A549 treated with Mapracorat at 1 μM for 4 hours (cell line): ENCODE results near the gene OSTN. TPM values are rescaled to one million over a fixed set of nuclear protein-coding genes. Genes with fewer than 3 reads are reported as not detected.

Experiments used
- total RNA-seq: library from RNA; stranded (reverse); fragments of 200-300 nt; extraction: Qiagen RNA extraction; gene quantifications from 5 replicates; pipeline ENCODE4 v1.2.3, GENCODE V29; 2022

The OSTN gene
- not detected in 5 replicates for total RNA-seq

GRCh38 chr3:191198932-191199331 is at the start of gene OSTN:
OSTN (plus strand) TSS chr3:191199241; CDS start chr3:191212533, 13,292 bp downstream.

Other genes with a start within 250 kb of the OSTN start
- gene CCDC50, start 130.2 kb downstream of the OSTN start, total RNA-seq = 23.5 to 29.9 TPM (median 26.7 TPM) in 5 replicates
- not detected in 5 replicates for gene UTS2B, start 131.3 kb downstream of the OSTN start, total RNA-seq